C4-2B (cell line): ENCODE results near the gene TTC28.

Experiments used
- H3K27ac ChIP-seq: fragments of 450-650 bp; 2 replicates; pipeline ENCODE4 v1.5.1; 2017
- CTCF ChIP-seq: fragments of 450-650 bp; conservative IDR thresholded peaks from 2 replicates; pipeline ENCODE4 v1.5.1; 2017; ENCODE audit warnings: mild to moderate bottlenecking
- ZFX ChIP-seq: fragments of 450-650 bp; IDR thresholded peaks from 2 replicates; pipeline ENCODE4 v1.6.1; 2017

Gene TTC28

DNA sequence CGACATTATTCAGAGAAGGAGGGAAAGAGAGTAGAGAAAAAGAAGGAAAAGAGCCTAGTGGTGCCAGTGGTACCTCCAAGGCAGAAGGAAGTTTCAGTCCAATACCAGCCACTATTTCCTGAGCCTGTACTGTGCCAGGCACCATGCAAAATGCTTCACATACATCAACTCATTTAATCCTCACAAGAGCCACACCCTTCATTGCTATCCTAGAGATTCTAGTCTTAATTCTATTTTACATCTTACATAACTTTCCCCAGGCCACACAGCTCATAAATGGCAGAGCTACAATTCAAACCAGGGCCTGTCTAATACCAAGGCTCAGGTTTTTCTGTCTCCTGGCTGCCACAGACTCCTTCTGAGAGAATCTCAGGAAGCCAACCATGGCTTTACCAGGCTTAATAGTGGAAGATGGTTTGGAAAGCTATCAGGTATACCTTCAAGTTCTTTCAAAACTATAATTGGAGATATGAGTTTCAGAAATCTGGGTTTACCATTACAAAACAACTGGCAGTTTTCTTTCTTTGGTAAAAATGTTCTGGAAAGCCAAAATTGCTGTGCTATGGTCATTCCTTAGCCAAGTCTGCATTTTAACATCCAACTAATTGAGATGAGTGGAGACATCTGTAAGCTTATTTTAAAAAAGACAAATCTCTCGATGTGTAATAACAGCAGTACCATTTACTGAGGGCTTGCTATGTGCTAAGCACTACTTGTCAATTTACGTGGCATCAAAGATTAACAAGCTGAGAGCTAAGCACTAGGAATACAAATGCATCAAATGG is 535.5 kb downstream of the TTC28 start:
- no peak overlapping the region for H3K27ac ChIP-seq
- TF ChIP-seq CTCF (no peak), ZFX (no peak)

DNA sequence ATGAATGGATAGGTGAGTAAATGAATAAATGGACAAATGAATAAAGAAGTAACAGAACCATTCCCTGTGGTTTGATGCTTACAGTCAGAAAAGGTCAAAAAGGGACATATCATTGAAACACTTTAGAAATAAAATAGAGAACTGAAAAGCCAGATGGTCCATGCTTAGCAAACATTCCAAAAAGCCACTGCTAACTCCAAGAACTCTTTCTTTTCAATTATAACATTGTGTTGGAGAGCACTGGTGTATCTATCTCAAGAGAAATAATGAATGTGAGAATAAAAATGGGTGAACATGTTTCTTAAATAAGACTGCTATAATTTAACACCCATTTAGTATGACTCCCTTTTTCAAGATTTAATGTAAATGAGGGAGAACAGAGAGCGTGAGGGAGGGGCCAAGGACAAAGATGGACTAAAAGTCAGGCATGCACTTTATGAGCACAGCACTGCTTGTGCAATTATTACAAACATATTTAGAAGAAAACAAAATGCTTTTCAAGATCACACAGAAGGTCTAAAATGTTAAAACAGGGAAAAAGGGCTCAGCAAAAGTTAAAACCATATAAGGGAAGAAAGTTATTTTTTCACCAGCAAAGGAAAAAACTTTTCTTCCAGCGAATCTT is 536.3 kb downstream of the TTC28 start:
- TF ChIP-seq ZFX = no peak
- no peak for TF ChIP-seq CTCF
- H3K27ac ChIP-seq = no peak overlapping the region

- no peak for TF ChIP-seq ZFX
- TF ChIP-seq CTCF = no peak
- no peak overlapping the region for H3K27ac ChIP-seq
Measured at GRCh38 chr22:28142361-28142961, 537.2 kb downstream of the TTC28 start.

DNA sequence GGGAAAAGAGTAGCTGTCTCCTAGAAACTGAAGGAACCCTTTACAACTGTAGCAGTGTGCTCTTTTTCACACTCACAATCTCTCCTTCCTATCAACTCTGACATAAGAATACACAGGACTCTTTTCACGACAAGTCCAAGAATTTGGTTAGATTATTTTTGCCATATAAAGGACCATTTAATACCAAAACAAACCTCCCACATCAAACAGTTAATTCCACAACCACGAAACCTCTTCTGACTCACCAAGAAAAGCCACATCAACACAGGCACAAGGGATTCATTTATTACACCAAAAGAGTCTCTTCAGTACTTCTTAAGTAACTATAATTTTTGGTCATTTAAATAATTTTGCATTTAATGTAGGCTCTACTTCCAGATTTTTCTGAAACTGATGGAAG is 538.0 kb downstream of the TTC28 start:
- TF ChIP-seq ZFX (no peak), CTCF (no peak)
- no peak overlapping the region for H3K27ac ChIP-seq

GRCh38 chr22:28139961-28140360 is 539.7 kb downstream of the TTC28 start:
- TF ChIP-seq ZFX (no peak), CTCF (no peak)
- H3K27ac ChIP-seq = no peak overlapping the region

- H3K27ac ChIP-seq = no peak overlapping the region
- no peak for TF ChIP-seq ZFX
- no peak for TF ChIP-seq CTCF
Measured at GRCh38 chr22:28139516-28139915, 540.1 kb downstream of the TTC28 start.

- TF ChIP-seq ZFX (no peak), CTCF (no peak)
Measured at GRCh38 chr22:28137036-28137435, 542.6 kb downstream of the TTC28 start.

More at GRCh38 chr22:28137036-28137435, 542.6 kb downstream of the TTC28 start:
- no peak overlapping the region for H3K27ac ChIP-seq
